Amygdala (tissue), 56 donors: ENCODE data around the gene TRIM46.
"Not testable (repeated sequence)": the region's sequence is repeated elsewhere in the genome, so short reads cannot be mapped to it uniquely, and the experiment has no call there.

Source experiments
- DNase-seq, 56 donors: peaks; one replicate each; lab custom pipeline; 2025; lab: John Stamatoyannopoulos, UW

Gene TRIM46

DNA sequence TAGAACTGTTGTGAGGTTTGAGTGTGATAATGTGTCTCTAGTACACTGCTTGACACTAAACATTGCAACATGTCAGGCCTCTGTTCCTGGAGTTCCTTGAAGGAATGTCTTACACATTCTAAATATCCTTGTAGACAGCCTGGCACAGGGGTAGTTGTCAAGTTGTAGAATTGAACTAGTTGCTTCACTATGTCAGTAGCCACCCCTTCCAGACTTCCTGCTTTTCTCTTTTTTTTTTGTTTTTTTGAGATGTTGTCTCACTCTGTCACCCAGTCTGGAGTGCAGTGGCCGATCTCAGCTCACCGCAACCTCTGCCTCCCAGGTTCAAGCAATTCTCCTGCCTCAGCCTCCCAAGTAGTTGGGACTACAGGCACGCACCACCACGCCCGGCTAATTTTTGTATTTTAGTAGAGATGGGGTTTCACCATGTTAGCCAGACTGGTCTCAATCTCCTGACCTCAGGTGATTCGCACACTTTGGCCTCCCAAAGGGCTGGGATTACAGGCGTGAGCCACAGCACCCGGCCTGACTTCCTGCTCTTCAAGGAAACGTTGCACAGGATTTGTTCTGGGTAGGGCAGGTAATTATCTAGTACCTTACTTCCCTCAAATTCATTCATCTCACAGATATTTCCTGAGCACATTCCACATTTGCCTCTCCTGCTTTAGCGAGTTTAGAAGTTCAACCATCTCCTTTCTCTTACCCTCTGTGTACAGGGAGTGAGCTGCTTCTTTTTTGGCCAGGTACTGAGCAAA is 46.7 kb downstream of the TRIM46 start:
- not testable (repeated sequence) for DNase-seq

DNA sequence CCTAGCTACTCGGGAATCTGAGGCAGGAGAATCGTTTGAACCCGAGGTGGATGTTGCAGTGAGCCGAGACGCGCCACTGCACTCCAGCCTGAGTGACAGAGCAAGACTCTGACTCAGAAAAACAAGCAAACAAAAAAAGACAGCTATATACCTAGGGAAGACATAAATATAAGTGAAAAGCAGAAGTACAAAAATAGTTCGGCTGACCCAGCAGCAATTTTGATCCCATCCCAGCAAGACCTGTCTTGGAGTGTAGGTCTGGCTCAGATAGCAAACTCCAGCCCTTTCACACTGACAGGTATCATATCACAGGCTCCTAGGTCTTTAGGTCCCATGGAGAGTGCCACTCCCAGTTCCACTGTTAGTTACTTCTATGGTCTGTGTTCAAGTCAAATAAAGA is 49.4 kb downstream of the TRIM46 start:
- no peak for DNase-seq

DNA sequence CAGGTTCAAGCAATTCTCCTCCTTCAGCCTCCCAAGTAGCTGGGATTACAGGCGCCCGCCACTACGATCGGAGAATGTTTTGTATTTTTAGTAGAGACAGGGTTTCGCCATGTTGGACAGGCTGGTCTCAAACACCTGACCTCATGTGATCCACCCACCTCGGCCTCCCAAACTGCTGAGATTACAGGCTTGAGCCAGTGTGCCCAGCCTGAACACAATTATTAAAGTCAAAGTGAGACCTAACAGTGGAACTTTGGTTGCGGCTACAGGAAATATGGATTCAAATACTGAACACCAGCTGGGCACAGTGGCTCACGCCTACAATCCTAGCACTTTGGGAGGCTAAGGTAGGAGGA is 51.7 kb downstream of the TRIM46 start:
- not testable (repeated sequence) for DNase-seq

DNA sequence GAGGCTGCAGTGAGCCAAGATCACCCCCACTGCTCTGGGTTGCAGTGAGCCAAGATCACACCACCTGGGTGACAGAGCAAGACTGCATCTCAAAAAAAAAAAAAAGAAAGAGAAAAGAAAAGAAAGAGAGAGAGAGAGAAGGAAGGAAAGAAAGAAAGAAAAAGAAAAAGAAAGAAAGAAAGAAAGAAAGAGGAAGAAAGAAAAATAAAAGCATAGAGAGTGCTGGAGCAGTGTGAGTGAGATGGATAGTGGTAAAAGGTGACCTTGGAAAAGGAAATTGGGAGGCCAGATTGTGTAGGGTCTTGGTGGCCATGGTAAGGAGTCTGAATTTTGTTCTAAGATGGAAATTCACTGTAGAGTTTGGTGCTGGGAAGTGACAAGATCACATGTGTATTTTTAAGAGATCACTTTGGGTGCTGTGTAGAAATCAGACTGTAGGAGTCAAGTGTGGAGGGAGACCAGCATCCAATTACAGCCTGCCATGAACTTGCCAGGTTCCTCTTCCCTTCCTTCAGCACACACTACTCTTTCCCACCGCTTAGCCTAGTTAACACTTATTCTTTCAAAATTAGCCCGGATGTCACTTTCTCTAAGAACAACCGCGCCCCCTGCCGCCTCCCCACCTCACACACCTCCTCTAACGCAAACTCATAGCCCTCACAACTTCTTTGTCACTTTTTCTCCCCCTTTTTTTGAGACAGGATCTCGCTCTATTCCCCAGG is 52.7 kb downstream of the TRIM46 start:
- DNase-seq, result peak in 34 of 56 donors; percentile 6 to 75 (median 46)

DNA sequence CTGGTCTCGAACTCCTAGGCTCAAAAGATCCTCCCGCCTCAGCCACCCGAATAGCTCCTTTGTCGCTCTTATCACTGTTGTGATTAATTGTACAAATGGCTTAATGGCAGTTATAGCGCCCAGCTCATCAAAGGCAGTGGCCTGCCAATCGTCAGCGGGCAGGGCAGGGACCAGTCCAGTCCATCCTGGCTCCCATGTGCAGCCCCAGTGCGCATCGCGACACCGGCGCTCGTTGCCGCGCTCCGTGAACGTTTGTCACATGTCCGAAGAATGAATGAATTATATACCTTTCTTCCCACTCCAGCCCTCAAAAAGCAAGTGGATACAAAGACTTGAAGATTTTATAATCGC is 53.2 kb downstream of the TRIM46 start:
- peak in 28 of 56 donors; percentile 6 to 69 (median 38) for DNase-seq

DNA sequence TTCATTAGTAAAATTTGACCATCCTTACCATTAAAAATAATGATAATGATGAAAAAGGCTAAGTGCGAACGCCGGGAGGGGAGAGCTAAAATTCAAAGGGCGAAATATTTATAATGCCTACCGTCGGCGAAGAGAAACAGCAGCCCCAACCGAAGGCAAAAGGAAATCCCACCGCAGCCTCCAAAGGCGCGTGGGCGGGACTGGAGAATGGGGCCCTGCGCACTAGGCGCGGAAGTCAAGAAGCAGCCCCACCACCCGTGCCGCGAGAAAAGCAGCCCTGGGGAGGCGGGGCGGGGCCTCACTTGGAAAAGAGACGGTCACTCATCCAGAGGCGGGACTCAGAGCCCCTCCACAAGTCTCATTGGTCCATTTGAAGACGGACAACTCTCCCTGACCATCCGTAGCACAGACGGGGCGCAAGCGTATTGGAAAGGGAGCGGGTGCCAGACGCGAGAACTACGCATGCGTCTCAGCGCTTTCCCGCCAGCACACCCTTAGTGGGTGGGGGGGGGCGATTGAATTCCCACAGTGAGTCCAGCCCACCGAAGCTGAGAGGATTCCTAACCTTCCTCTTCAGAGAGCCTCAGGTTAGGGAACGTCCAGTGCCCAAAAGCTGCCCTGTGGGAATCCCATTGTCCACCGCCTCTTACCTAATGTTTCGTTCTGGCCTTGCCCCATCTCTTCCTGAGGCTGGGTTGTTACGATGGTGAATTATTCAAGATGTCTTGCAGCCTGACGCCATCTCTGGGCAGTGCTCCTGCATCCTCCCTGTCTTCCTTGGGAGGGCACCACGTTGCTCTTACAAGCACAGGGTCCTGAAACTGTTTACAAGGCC is 53.8 kb downstream of the TRIM46 start:
- DNase-seq, result peak; percentile 88 to 99 (median 96)

DNA sequence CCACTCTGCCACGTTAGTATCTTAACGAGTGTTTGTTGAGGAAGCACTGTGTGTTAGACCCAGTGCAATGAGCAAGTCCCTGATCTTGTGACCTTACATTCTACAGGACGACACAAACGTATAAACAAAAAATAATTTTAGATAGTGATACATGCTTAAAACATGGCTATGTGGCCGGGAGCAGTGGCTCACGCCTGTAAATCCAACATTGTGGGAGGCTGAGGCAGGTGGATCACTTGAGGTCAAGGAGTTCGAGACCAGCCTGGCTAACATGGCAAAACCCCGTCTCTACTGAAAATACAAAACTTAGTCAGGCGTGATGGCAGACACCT is 54.4 kb downstream of the TRIM46 start:
- no peak for DNase-seq

DNA sequence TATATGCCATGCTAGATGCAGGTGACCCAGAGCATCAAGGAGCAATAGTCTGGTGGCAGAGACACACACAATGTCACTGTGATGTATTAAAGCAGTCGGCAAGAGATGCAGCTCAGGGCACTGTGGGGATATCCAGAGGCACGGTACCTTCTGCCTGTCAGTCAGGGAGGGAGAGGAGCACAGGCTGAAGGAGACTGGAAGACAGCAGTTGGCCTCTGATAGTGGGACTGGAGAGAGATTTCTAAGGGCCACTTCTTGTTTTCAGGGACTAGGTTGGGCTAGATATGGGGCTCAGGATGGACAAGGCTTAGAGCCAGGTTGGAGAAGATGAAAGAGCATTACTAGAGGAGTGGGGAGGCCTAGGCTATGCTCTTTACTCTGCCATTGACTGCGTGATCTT is 57.7 kb downstream of the TRIM46 start:
- DNase-seq, result not testable (repeated sequence)

DNA sequence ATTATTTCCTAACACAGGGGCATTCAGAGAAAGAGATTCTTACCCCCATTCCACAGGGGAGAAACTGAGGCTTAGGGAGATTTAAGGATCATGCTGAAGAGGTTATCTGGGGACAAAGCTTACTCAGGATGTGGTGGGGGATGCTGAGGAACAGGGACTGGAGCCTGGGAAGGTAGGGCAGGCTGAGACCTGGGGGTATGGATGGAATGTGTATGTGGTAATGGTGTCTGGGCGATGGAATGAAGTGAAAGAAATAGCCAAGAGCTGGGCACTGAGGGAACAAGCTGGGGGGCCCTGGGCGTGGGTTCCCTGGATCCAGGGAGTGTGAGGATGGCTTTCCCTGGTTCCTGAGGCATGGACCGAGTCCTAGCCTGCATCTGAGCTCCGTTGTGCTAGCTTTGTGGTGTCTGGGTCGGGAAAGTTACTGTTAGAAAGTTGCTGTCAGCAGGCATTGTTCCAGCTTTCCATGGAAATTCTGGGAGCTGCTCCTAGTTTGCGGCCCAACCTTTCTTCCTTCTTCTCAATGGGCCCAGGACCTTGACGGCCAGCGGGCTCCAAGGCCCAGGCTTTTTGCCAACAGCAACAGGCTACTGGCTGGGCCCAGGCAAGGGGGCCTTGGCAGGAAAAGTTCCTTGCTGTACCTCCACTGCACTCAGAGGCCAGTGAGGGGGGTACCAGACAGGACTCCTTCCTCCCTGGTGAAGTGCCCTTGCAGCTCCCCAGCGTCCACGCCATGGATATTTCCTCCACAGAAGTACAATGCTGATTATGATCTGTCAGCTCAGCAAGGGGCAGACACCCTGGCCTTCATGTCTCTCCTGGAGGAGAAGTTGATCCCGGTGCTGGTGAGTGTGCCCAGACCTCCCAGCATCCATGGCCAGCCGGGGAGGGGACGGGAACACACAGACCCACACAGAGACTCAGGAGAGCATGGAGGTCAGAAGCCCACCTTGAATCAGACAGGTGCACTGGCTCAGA is 58.6 kb downstream of the TRIM46 start:
- DNase-seq, result peak in 29 of 56 donors; percentile 3 to 67 (median 27)

DNA sequence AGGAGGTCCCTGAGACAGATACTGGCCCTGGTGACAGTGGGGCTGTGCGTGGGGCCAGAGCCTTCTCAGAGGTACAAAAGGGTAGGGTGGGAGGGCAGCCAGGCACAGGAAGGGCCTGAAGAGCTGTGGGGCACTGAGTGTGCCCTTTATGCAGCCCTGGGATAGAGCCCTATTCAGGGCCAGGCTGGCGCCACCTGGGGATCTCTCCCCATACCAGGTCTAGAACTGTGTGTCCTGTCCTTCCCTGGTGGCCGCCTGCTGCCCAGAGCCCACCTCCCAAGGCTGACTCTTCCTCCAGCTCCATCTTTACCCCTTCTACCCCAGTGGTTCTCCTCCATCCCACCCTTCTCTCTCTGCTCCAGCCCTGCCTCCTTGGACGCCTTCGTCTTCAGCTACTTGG is 59.9 kb downstream of the TRIM46 start:
- DNase-seq, result not testable (repeated sequence)
